ENCODE measurements around the gene TBC1D30. TPM values are rescaled to one million over a fixed set of nuclear protein-coding genes. Genes with fewer than 3 reads are reported as not detected.

TBC1D30 gene
- total and polyA plus RNA-seq, 7 experiments from 2014 or later, result 0.13 to 1.5 (median 0.49) TPM; not detected in 1

DNA sequence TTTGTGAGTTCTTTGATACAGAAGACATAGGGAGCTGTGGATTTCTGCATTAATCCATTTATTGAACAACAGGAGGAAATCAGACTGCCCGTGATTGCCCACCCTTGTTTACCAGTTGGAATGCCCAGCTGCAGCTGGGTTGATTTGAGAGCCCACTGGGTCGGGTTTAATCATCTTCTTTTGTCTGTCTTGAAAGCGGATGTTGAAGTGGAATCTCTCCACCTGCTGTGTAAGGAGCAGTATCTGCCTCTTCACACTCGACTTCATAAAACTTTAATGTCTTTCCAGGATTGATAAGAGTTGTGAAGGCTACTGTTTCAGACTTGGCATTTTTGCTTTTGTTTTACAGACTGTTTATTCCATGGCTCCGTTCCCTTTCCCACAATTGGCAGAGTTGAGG is 39.9 kb downstream of the TBC1D30 start:
- H3K36me3 ChIP-seq (ENCODE audit: control insufficient read depth in 2 of 3, insufficient read depth in 3 of 3, low read length in 3 of 3), result no peaks in the 10 kb centered on the region
- ATAC-seq (no peak), DNase-seq (no peak)
- peaks cover 0 to 22% (median 11%) of the 10 kb centered on the region in 5 donors for H3K27me3 Mint-ChIP-seq
- H3K9me3 ChIP-seq (ENCODE audit: control insufficient read depth in 2 of 3, low read length in 3 of 3), result no peaks in the 10 kb centered on the region
- no peak overlapping the region for H3K4me3 ChIP-seq (ENCODE audit: low read length)
- no peaks in the 10 kb centered on the region for H3K36me3 Mint-ChIP-seq
- POLR2A ChIA-PET, result interaction anchor here (0.5 kb wide), 1 partner anchor 44 kb away, joined by 3 read pairs; no protein-coding TSS in a partner anchor
- H3K4me3 Mint-ChIP-seq, result no peak overlapping the region
- H3K4me1 Mint-ChIP-seq, result no peaks in the 10 kb centered on the region
- no peak overlapping the region for H3K27ac Mint-ChIP-seq
- no peaks in the 10 kb centered on the region for H3K27me3 ChIP-seq (ENCODE audit: control insufficient read depth in 2 of 2, insufficient read depth in 2 of 2, low read length in 2 of 2)
- intact Hi-C loops (cut with micrococcal nuclease), result no loop called here
- H3K4me1 ChIP-seq (ENCODE audit: control insufficient read depth in 2 of 2, insufficient read depth in 2 of 2, low read length in 2 of 2), result no peaks in the 10 kb centered on the region
- no peaks in the 10 kb centered on the region for H3K9me3 Mint-ChIP-seq
- CTCF ChIA-PET, result no interaction called here
- no peak overlapping the region for H3K27ac ChIP-seq (ENCODE audit: low read depth, low read length)

- Histone ChIP-seq H3K9me3 (ENCODE audit: control insufficient read depth in 2 of 3, low read length in 3 of 3) (peaks cover 0 to 2% (median 0%) of the 10 kb centered on the region in 3 experiments), H3K27ac (ENCODE audit: low read depth, low read length) (no peak overlapping the region), H3K36me3 (ENCODE audit: control insufficient read depth in 2 of 3, insufficient read depth in 3 of 3, low read length in 3 of 3) (no peaks in the 10 kb centered on the region), H3K4me3 (ENCODE audit: low read length) (no peak overlapping the region), H3K4me1 (ENCODE audit: control insufficient read depth in 2 of 2, insufficient read depth in 2 of 2, low read length in 2 of 2) (no peaks in the 10 kb centered on the region), H3K27me3 (ENCODE audit: control insufficient read depth in 2 of 2, insufficient read depth in 2 of 2, low read length in 2 of 2) (no peaks in the 10 kb centered on the region)
- POLR2A ChIA-PET, result no interaction called here
- ATAC-seq (no peak), DNase-seq (no peak)
- H3K9me3 Mint-ChIP-seq, result peaks cover 0 to 2% (median 0%) of the 10 kb centered on the region in 11 donors
- CTCF ChIA-PET, result interaction anchor here (1.1 kb wide), 1 partner anchor 16 kb away, joined by 3 read pairs; no protein-coding TSS in a partner anchor
- peaks cover 0 to 2% (median 0%) of the 10 kb centered on the region in 7 donors for H3K4me1 Mint-ChIP-seq
- H3K36me3 Mint-ChIP-seq, result no peaks in the 10 kb centered on the region
- peaks cover 0 to 3% (median 0%) of the 10 kb centered on the region in 5 donors for H3K27me3 Mint-ChIP-seq
- intact Hi-C loops (cut with micrococcal nuclease), result no loop called here
- no peak overlapping the region for H3K27ac Mint-ChIP-seq
- H3K4me3 Mint-ChIP-seq, result no peak overlapping the region
Measured at GRCh38 chr12:64875186-64875585, 50.7 kb downstream of the TBC1D30 start.

- no peak overlapping the region for H3K27ac ChIP-seq (ENCODE audit: low read depth, low read length)
- Mint-ChIP-seq H3K27ac (no peak overlapping the region), H3K36me3 (no peaks in the 10 kb centered on the region), H3K4me1 (peaks cover 0 to 2% (median 0%) of the 10 kb centered on the region in 7 donors), H3K4me3 (no peak overlapping the region), H3K9me3 (peaks cover 0 to 3% (median 0%) of the 10 kb centered on the region in 11 donors), H3K27me3 (peaks cover 0 to 3% (median 0%) of the 10 kb centered on the region in 5 donors)
- intact Hi-C loops (cut with micrococcal nuclease), result no loop called here
- no peaks in the 10 kb centered on the region for H3K4me1 ChIP-seq (ENCODE audit: control insufficient read depth in 2 of 2, insufficient read depth in 2 of 2, low read length in 2 of 2)
- no peak for ATAC-seq
- DNase-seq, result no peak
- no peaks in the 10 kb centered on the region for H3K27me3 ChIP-seq (ENCODE audit: control insufficient read depth in 2 of 2, insufficient read depth in 2 of 2, low read length in 2 of 2)
- H3K4me3 ChIP-seq (ENCODE audit: low read length), result no peak overlapping the region
- peaks cover 0 to 4% (median 0%) of the 10 kb centered on the region in 3 experiments for H3K9me3 ChIP-seq (ENCODE audit: control insufficient read depth in 2 of 3, low read length in 3 of 3)
- no peaks in the 10 kb centered on the region for H3K36me3 ChIP-seq (ENCODE audit: control insufficient read depth in 2 of 3, insufficient read depth in 3 of 3, low read length in 3 of 3)
- POLR2A ChIA-PET, result no interaction called here
- CTCF ChIA-PET, result no interaction called here
Measured at GRCh38 chr12:64876388-64877071, 52.1 kb downstream of the TBC1D30 start.

- ATAC-seq (no peak), DNase-seq (no peak)
- H3K9me3 Mint-ChIP-seq, result peaks cover 0 to 3% (median 0%) of the 10 kb centered on the region in 11 donors
- H3K36me3 Mint-ChIP-seq, result no peaks in the 10 kb centered on the region
- no peak overlapping the region for H3K27ac Mint-ChIP-seq
- H3K27ac ChIP-seq (ENCODE audit: low read depth, low read length), result no peak overlapping the region
- ChIA-PET CTCF (no interaction called here), POLR2A (no interaction called here)
- H3K4me3 ChIP-seq (ENCODE audit: low read length), result no peak overlapping the region
- intact Hi-C loops (cut with micrococcal nuclease), result no loop called here
- H3K4me1 ChIP-seq (ENCODE audit: control insufficient read depth in 2 of 2, insufficient read depth in 2 of 2, low read length in 2 of 2), result no peaks in the 10 kb centered on the region
- H3K9me3 ChIP-seq (ENCODE audit: control insufficient read depth in 2 of 3, low read length in 3 of 3), result peaks cover 0 to 4% (median 0%) of the 10 kb centered on the region in 3 experiments
- no peaks in the 10 kb centered on the region for H3K27me3 ChIP-seq (ENCODE audit: control insufficient read depth in 2 of 2, insufficient read depth in 2 of 2, low read length in 2 of 2)
- H3K36me3 ChIP-seq (ENCODE audit: control insufficient read depth in 2 of 3, insufficient read depth in 3 of 3, low read length in 3 of 3), result no peaks in the 10 kb centered on the region
- no peak overlapping the region for H3K4me3 Mint-ChIP-seq
- H3K27me3 Mint-ChIP-seq, result peaks cover 0 to 6% (median 0%) of the 10 kb centered on the region in 5 donors
- H3K4me1 Mint-ChIP-seq, result peaks cover 0 to 2% (median 0%) of the 10 kb centered on the region in 7 donors
Measured at GRCh38 chr12:64877363-64878004, 53.0 kb downstream of the TBC1D30 start.

DNA sequence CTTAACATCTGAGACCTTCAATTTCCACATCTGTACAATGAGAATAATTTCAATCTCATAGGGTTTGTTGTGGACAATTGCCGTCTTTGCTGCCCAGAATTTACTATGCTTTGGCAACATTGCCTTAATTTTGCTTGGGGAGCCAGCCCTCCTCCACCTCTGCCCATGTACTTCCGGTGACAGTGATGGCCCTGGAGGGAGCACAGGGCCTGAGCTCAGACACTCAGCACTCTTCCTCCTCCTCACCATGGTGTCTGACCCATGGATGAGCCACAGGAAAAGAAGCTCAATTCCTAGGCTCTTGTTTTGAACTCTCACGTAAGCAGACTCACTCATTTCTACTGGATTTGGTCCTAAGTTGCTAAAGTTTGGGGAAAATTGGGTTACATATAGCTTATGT is 58.2 kb downstream of the TBC1D30 start:
- CTCF ChIA-PET, result no interaction called here

DNA sequence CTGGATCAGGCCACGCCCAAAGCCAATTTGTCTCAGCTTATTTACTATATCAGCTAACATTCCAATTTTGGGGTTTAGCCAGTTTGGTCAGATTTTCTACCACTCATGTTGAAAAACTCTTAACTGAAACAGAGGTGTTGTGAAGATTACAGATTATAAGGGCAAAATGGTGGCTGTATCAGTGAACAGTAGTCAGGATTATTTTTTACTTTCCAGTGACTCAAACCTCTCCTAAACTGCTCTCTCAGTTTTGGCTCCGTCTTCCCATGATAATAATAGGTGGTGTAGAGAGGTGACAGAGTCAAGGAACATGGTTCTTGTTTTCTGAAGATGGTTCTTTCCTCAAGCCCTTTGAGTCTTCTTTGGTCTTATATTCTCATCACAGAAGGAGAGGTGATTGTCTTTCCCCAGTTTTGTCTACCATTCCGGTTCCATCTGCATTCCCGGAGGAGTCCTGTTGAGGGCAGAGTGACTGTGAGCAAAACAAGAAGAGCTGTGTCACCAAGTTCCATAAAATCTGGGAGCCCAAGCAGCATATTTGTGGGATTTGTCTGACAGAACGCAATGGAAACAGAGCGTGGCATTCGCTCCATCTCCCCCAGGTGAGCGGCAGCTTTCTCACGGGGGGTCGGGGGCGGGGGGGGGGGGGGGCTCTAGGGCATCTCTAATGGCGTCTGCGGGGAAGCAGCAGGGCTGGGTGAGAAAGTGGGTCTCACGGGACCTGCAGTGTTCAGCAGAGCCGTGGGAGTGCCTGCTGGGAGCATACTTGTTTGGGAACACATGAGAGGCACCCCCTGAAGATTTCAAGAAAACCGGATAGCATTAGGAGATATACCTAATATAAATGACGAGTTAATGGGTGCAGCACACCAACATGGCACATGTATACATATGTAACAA is 59.1 kb downstream of the TBC1D30 start:
- peaks cover 0 to 13% (median 0%) of the 10 kb centered on the region in 5 donors for H3K27me3 Mint-ChIP-seq

More for the DNA sequence above, 58.2 kb downstream of the TBC1D30 start:
- Mint-ChIP-seq H3K27ac (no peak overlapping the region), H3K4me1 (no peaks in the 10 kb centered on the region), H3K27me3 (peaks cover 0 to 13% (median 0%) of the 10 kb centered on the region in 5 donors), H3K9me3 (peaks cover 0 to 3% (median 0%) of the 10 kb centered on the region in 11 donors), H3K4me3 (no peak overlapping the region), H3K36me3 (no peaks in the 10 kb centered on the region)
- Histone ChIP-seq H3K36me3 (ENCODE audit: control insufficient read depth in 2 of 3, insufficient read depth in 3 of 3, low read length in 3 of 3) (no peaks in the 10 kb centered on the region), H3K4me1 (ENCODE audit: control insufficient read depth in 2 of 2, insufficient read depth in 2 of 2, low read length in 2 of 2) (no peaks in the 10 kb centered on the region), H3K27ac (ENCODE audit: low read depth, low read length) (no peak overlapping the region), H3K27me3 (ENCODE audit: control insufficient read depth in 2 of 2, insufficient read depth in 2 of 2, low read length in 2 of 2) (no peaks in the 10 kb centered on the region), H3K9me3 (ENCODE audit: control insufficient read depth in 2 of 3, low read length in 3 of 3) (peaks cover 0 to 4% (median 0%) of the 10 kb centered on the region in 3 experiments), H3K4me3 (ENCODE audit: low read length) (no peak overlapping the region)
- POLR2A ChIA-PET, result interaction anchor here (0.6 kb wide), 1 partner anchor 57 kb away, joined by 3 read pairs; no protein-coding TSS in a partner anchor
- intact Hi-C loops (cut with micrococcal nuclease), result no loop called here
- DNase-seq (no peak), ATAC-seq (no peak)

More for the DNA sequence above, 59.1 kb downstream of the TBC1D30 start:
- ChIA-PET POLR2A (no interaction called here), CTCF (no interaction called here)
- no peaks in the 10 kb centered on the region for H3K4me1 ChIP-seq (ENCODE audit: control insufficient read depth in 2 of 2, insufficient read depth in 2 of 2, low read length in 2 of 2)
- H3K27ac ChIP-seq (ENCODE audit: low read depth, low read length), result no peak overlapping the region
- intact Hi-C loops (cut with micrococcal nuclease), result no loop called here
- no peak for ATAC-seq
- H3K4me3 ChIP-seq (ENCODE audit: low read length), result no peak overlapping the region
- Mint-ChIP-seq H3K4me3 (no peak overlapping the region), H3K36me3 (no peaks in the 10 kb centered on the region), H3K9me3 (peaks cover 0 to 3% (median 0%) of the 10 kb centered on the region in 11 donors), H3K27ac (no peak overlapping the region), H3K4me1 (no peaks in the 10 kb centered on the region)
- no peak for DNase-seq
- H3K36me3 ChIP-seq (ENCODE audit: control insufficient read depth in 2 of 3, insufficient read depth in 3 of 3, low read length in 3 of 3), result no peaks in the 10 kb centered on the region
- no peaks in the 10 kb centered on the region for H3K27me3 ChIP-seq (ENCODE audit: control insufficient read depth in 2 of 2, insufficient read depth in 2 of 2, low read length in 2 of 2)
- H3K9me3 ChIP-seq (ENCODE audit: control insufficient read depth in 2 of 3, low read length in 3 of 3), result peaks cover 0 to 4% (median 0%) of the 10 kb centered on the region in 3 experiments

Data from naive thymus-derived CD4-positive, alpha-beta T cell (primary cell).